Measurements from ENCODE around the gene IMP3. TPM values are rescaled to one million over a fixed set of nuclear protein-coding genes. Genes with fewer than 3 reads are reported as not detected.

IMP3 gene
- total and polyA plus RNA-seq, 10 donors: 51.3 to 177 (median 103) TPM

- Histone ChIP-seq H3K36me3 (peaks cover 0 to 9% (median 0%) of the 10 kb centered on the region in 6 donors), H3K4me1 (peaks cover 38 to 96% (median 75%) of the 10 kb centered on the region in 6 donors), H3K4me3 (peak overlapping the region in 7 of 8 donors; percentile 6 to 95 (median 22)), H3K27ac (peak overlapping the region in 7 of 8 donors; percentile 52 to 91 (median 72)), H3K27me3 (replicated peaks in 1 of 7) (peaks cover 0 to 28% (median 5%) of the 10 kb centered on the region in 7 donors), H3K9me3 (no peaks in the 10 kb centered on the region)
- intact Hi-C loops (cut with DNase I; ENCODE audit: low total_unique reads): no loop called here
- peak; percentile 82 for DNase-seq
- TF ChIP-seq POLR2AphosphoS5 (IDR thresholded peaks at IDR 0.05) (peak; percentile 73 to 84 (median 83)), CTCF (IDR thresholded peaks at IDR 0.05 in 8 of 11, conservative IDR thresholded peaks at IDR 0.05 in 3 of 11) (no peak)
- WGBS, 5 donors: 52 to 64% (median 56%) methylated on average over 9 of the region's 9 CpGs
Measured at GRCh38 chr15:75650908-75651809, 11.1 kb upstream of the IMP3 start.

- peak overlapping the region in 6 of 8 donors; percentile 15 to 95 (median 73) for H3K4me3 ChIP-seq
- peaks cover 38 to 92% (median 73%) of the 10 kb centered on the region in 6 donors for H3K4me1 ChIP-seq
- H3K27ac ChIP-seq: peak overlapping the region in 2 of 8 donors; percentile 89 to 91
- H3K27me3 ChIP-seq (replicated peaks in 1 of 7): peaks cover 0 to 28% (median 5%) of the 10 kb centered on the region in 7 donors
- H3K36me3 ChIP-seq: peaks cover 0 to 9% (median 0%) of the 10 kb centered on the region in 6 donors
- H3K9me3 ChIP-seq: no peaks in the 10 kb centered on the region
- TF ChIP-seq CTCF (IDR thresholded peaks at IDR 0.05 in 8 of 11, conservative IDR thresholded peaks at IDR 0.05 in 3 of 11) (no peak), POLR2AphosphoS5 (IDR thresholded peaks at IDR 0.05) (no peak), POLR2A (IDR thresholded peaks at IDR 0.05) (no peak)
- DNase-seq: no peak
- WGBS, 5 donors: 79 to 93% (median 92%) methylated on average over 18 of the region's 18 CpGs
- intact Hi-C loops (cut with DNase I; ENCODE audit: low total_unique reads): no loop called here
Measured at GRCh38 chr15:75649848-75650247, 9.8 kb upstream of the IMP3 start.

DNA sequence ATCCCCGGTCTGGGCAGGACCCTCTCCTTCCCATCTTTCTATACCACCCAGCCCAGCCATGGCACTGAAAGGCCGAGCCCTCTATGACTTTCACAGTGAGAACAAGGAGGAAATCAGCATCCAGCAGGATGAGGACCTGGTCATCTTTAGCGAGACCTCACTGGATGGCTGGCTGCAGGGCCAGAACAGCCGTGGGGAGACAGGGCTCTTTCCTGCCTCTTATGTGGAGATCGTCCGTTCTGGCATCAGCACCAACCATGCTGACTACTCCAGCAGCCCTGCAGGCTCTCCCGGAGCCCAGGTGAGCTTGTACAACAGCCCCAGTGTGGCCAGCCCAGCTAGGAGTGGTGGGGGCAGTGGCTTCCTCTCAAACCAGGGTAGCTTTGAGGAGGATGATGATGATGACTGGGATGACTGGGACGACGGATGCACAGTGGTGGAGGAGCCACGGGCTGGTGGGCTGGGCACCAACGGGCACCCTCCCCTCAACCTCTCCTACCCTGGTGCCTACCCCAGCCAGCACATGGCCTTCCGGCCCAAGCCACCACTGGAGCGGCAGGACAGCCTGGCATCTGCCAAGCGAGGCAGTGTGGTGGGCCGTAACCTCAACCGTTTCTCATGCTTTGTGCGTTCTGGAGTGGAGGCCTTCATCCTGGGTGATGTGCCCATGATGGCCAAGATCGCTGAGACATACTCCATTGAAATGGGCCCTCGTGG is 9.2 kb upstream of the IMP3 start:
- Histone ChIP-seq H3K9me3 (no peaks in the 10 kb centered on the region), H3K4me3 (peak overlapping the region in 7 of 8 donors; percentile 70 to 95 (median 74)), H3K27me3 (replicated peaks in 1 of 7) (peaks cover 0 to 28% (median 5%) of the 10 kb centered on the region in 7 donors), H3K27ac (peak overlapping the region in 7 of 8 donors; percentile 83 to 93 (median 89)), H3K36me3 (peaks cover 0 to 9% (median 0%) of the 10 kb centered on the region in 6 donors), H3K4me1 (peaks cover 38 to 85% (median 66%) of the 10 kb centered on the region in 6 donors)
- intact Hi-C loops (cut with DNase I; ENCODE audit: low total_unique reads): no loop called here
- TF ChIP-seq CTCF (IDR thresholded peaks at IDR 0.05 in 8 of 11, conservative IDR thresholded peaks at IDR 0.05 in 3 of 11): no peak
- 82 to 93% (median 87%) methylated on average over 15 to 19 of the region's 19 CpGs for WGBS, 5 donors
- DNase-seq: no peak
